Measurements from ENCODE around the gene POMGNT1.

Gene POMGNT1

GRCh38 chr1:46160212-46160611 is 38.0 kb downstream of the POMGNT1 start:
- peak overlapping the region; percentile 58 for H2AFZ ChIP-seq (ENCODE audit: low read depth)
- H3K27ac ChIP-seq, result peak overlapping the region; percentile 76
- TF ChIP-seq, protein P1, sequence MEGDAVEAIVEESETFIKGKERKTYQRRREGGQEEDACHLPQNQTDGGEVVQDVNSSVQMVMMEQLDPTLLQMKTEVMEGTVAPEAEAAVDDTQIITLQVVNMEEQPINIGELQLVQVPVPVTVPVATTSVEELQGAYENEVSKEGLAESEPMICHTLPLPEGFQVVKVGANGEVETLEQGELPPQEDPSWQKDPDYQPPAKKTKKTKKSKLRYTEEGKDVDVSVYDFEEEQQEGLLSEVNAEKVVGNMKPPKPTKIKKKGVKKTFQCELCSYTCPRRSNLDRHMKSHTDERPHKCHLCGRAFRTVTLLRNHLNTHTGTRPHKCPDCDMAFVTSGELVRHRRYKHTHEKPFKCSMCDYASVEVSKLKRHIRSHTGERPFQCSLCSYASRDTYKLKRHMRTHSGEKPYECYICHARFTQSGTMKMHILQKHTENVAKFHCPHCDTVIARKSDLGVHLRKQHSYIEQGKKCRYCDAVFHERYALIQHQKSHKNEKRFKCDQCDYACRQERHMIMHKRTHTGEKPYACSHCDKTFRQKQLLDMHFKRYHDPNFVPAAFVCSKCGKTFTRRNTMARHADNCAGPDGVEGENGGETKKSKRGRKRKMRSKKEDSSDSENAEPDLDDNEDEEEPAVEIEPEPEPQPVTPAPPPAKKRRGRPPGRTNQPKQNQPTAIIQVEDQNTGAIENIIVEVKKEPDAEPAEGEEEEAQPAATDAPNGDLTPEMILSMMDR (conservative IDR thresholded peaks at IDR 0.05; ENCODE audit: low read depth, low read length), result no peak
- no peaks in the 10 kb centered on the region for H4K20me1 ChIP-seq (ENCODE audit: insufficient read depth)
- H3K4me2 ChIP-seq, result peak overlapping the region; percentile 86
- H3K4me1 ChIP-seq (ENCODE audit: low read depth, poor library complexity, severe bottlenecking), result peaks cover 44% of the 10 kb centered on the region
- peak overlapping the region; percentile 46 for H3K4me3 ChIP-seq (IDR thresholded peaks at IDR 0.05; ENCODE audit: insufficient read depth, low read depth, low read length)
- no peaks in the 10 kb centered on the region for H3K79me2 ChIP-seq (ENCODE audit: insufficient read depth, low read depth)
- H3K27me3 ChIP-seq (ENCODE audit: insufficient read depth, low read depth), result no peaks in the 10 kb centered on the region
- H3K36me3 ChIP-seq (ENCODE audit: insufficient read depth), result no peaks in the 10 kb centered on the region
- peak overlapping the region; percentile 27; the same call in 1 of the 2 replicates for H3K9ac ChIP-seq

- peak overlapping the region; percentile 58 for H2AFZ ChIP-seq (ENCODE audit: low read depth)
These were observed 38.7 kb downstream of the POMGNT1 start for GRCh38 chr1:46159516-46159915.

GRCh38 chr1:46158312-46159281 is 39.6 kb downstream of the POMGNT1 start:
- H3K4me3 ChIP-seq (IDR thresholded peaks at IDR 0.05; ENCODE audit: insufficient read depth, low read depth, low read length), result no peak overlapping the region
- no peaks in the 10 kb centered on the region for H4K20me1 ChIP-seq (ENCODE audit: insufficient read depth)
- peak overlapping the region; percentile 86 for H3K4me2 ChIP-seq
- H3K4me1 ChIP-seq (ENCODE audit: low read depth, poor library complexity, severe bottlenecking), result peaks cover 49% of the 10 kb centered on the region
- peak overlapping the region; percentile 76 for H3K27ac ChIP-seq
- H3K36me3 ChIP-seq (ENCODE audit: insufficient read depth), result no peaks in the 10 kb centered on the region
- H2AFZ ChIP-seq (ENCODE audit: low read depth), result peak overlapping the region; percentile 58
- no peaks in the 10 kb centered on the region for H3K79me2 ChIP-seq (ENCODE audit: insufficient read depth, low read depth)
- TF ChIP-seq, protein P1 (conservative IDR thresholded peaks at IDR 0.05; ENCODE audit: low read depth, low read length), result no peak
- H3K9ac ChIP-seq, result peak overlapping the region; percentile 6; the same call in 1 of the 2 replicates
- H3K27me3 ChIP-seq (ENCODE audit: insufficient read depth, low read depth), result no peaks in the 10 kb centered on the region

More at GRCh38 chr1:46159516-46159915, 38.7 kb downstream of the POMGNT1 start:
- no peaks in the 10 kb centered on the region for H3K79me2 ChIP-seq (ENCODE audit: insufficient read depth, low read depth)
- H4K20me1 ChIP-seq (ENCODE audit: insufficient read depth), result no peaks in the 10 kb centered on the region
- peak overlapping the region; percentile 27 for H3K9ac ChIP-seq
- no peaks in the 10 kb centered on the region for H3K36me3 ChIP-seq (ENCODE audit: insufficient read depth)
- peak overlapping the region; percentile 86 for H3K4me2 ChIP-seq
- H3K27me3 ChIP-seq (ENCODE audit: insufficient read depth, low read depth), result no peaks in the 10 kb centered on the region
- H3K27ac ChIP-seq, result peak overlapping the region; percentile 76
- H3K4me3 ChIP-seq (IDR thresholded peaks at IDR 0.05; ENCODE audit: insufficient read depth, low read depth, low read length), result peak overlapping the region; percentile 46
- TF ChIP-seq, protein P1 (conservative IDR thresholded peaks at IDR 0.05; ENCODE audit: low read depth, low read length), result no peak
- peaks cover 44% of the 10 kb centered on the region for H3K4me1 ChIP-seq (ENCODE audit: low read depth, poor library complexity, severe bottlenecking)

DNA sequence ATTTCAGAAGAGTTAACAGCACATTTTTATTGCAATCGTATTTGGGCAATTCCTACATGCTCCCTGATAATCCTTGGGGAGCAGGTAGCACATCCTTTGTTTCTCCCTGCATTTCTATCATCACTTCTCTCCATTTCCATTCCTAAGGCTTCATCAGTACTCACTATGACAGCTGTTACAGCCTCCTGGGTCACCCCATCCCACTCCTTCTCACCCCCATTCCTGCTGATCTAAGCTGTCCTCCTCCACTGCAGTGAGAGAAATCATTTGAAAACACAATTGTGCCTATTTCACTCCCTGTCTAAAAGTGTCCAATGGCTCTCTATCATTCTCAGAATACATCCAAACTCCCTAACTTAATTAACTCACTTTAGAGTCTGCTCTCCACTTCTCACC is 40.3 kb downstream of the POMGNT1 start:
- Histone ChIP-seq H3K27ac (no peak overlapping the region; the same call in 1 of the 2 replicates), H3K79me2 (ENCODE audit: insufficient read depth, low read depth) (no peaks in the 10 kb centered on the region), H2AFZ (ENCODE audit: low read depth) (no peak overlapping the region), H4K20me1 (ENCODE audit: insufficient read depth) (no peaks in the 10 kb centered on the region), H3K27me3 (ENCODE audit: insufficient read depth, low read depth) (no peaks in the 10 kb centered on the region), H3K4me2 (peak overlapping the region; percentile 30; the same call in 1 of the 2 replicates), H3K9ac (no peak overlapping the region), H3K4me1 (ENCODE audit: low read depth, poor library complexity, severe bottlenecking) (peaks cover 52% of the 10 kb centered on the region), H3K36me3 (ENCODE audit: insufficient read depth) (no peaks in the 10 kb centered on the region), H3K4me3 (IDR thresholded peaks at IDR 0.05; ENCODE audit: insufficient read depth, low read depth, low read length) (no peak overlapping the region)
- TF ChIP-seq, protein P1 (conservative IDR thresholded peaks at IDR 0.05; ENCODE audit: low read depth, low read length), result no peak

Data from KMS-11 (cell line).